SJCRH30 (cell line): ENCODE results near the gene MUC12. TPM values are rescaled to one million over a fixed set of nuclear protein-coding genes. Genes with fewer than 3 reads are reported as not detected.
"Not testable (repeated sequence)": the region's sequence is repeated elsewhere in the genome, so short reads cannot be mapped to it uniquely, and the experiment has no call there.

Experiments used
- DNase-seq, 2 experiments: peaks; one replicate each; pipeline ENCODE4 v3.0.0-alpha.2; 2015 to 2020
- H3K27ac ChIP-seq: fragments of 250-450 bp; sonication (Bioruptor Pico); 2 replicates; pipeline ENCODE4 v1.5.1; 2020; ENCODE audit warnings: mild to moderate bottlenecking, moderate library complexity
- H3K27me3 ChIP-seq: fragments of 250-450 bp; sonication (Bioruptor Pico); 2 replicates; pipeline ENCODE4 v1.5.1; 2020; ENCODE audit warnings: mild to moderate bottlenecking, moderate library complexity
- H3K36me3 ChIP-seq: fragments of 250-450 bp; sonication (Bioruptor Pico); 2 replicates; pipeline ENCODE4 v1.5.1; 2020; ENCODE audit warnings: mild to moderate bottlenecking, moderate library complexity
- H3K4me1 ChIP-seq: fragments of 250-450 bp; sonication (Bioruptor Pico); 2 replicates; pipeline ENCODE4 v1.5.1; 2020; ENCODE audit warnings: mild to moderate bottlenecking, moderate library complexity
- H3K4me3 ChIP-seq: fragments of 250-450 bp; sonication (Bioruptor Pico); 2 replicates; pipeline ENCODE4 v1.5.1; 2020; ENCODE audit warnings: mild to moderate bottlenecking, moderate library complexity
- H3K9me3 ChIP-seq: fragments of 250-450 bp; sonication (Bioruptor Pico); replicated peaks from 2 replicates; pipeline ENCODE4 v1.5.1; 2020; ENCODE audit warnings: mild to moderate bottlenecking, moderate library complexity
- total RNA-seq: library from RNA; depleted of rRNA; stranded (reverse); fragments of >200 nt; shearing (Covaris generic); gene quantifications from 2 replicates; pipeline ENCODE4 v1.2.3, GENCODE V29; 2014; rRNA removed

The MUC12 gene
- total RNA-seq: 1.2 and 2.1 TPM in 2 replicates

GRCh38 chr7:100969066-100969615 is at the start of gene MUC12:
Gene MUC12 (plus strand): TSS chr7:100969565. CDS start chr7:100969623, 58 bp downstream.
- DNase-seq: no peak

GRCh38 chr7:100919779-100920437 is 49.5 kb upstream of the MUC12 start:
- H3K4me3 ChIP-seq, H3K4me1 ChIP-seq, H3K9me3 ChIP-seq, DNase-seq, H3K27ac ChIP-seq, H3K27me3 ChIP-seq, H3K36me3 ChIP-seq: not testable (repeated sequence)

More at GRCh38 chr7:100969066-100969615, at the start of gene MUC12:
- peaks cover 18% of the 10 kb centered on the region for H3K27me3 ChIP-seq
- H3K4me1 ChIP-seq: no peaks in the 10 kb centered on the region
- no peaks in the 10 kb centered on the region for H3K36me3 ChIP-seq
- H3K9me3 ChIP-seq: peaks cover 2% of the 10 kb centered on the region
- no peak within 1 kb of the TSS for H3K4me3 ChIP-seq
- H3K27ac ChIP-seq: no peak within 1 kb of the TSS

- Histone ChIP-seq H3K27ac (no peak overlapping the region), H3K27me3 (no peaks in the 10 kb centered on the region), H3K4me3 (no peak overlapping the region), H3K9me3 (no peaks in the 10 kb centered on the region), H3K4me1 (no peaks in the 10 kb centered on the region), H3K36me3 (no peaks in the 10 kb centered on the region)
- no peak for DNase-seq
Observed at GRCh38 chr7:100921039-100921438, 48.3 kb upstream of the MUC12 start.

- not testable (repeated sequence) for H3K36me3 ChIP-seq, DNase-seq, H3K9me3 ChIP-seq, H3K4me3 ChIP-seq, H3K27ac ChIP-seq, H3K4me1 ChIP-seq, H3K27me3 ChIP-seq
Observed at GRCh38 chr7:100923616-100924015, 45.7 kb upstream of the MUC12 start.

GRCh38 chr7:100929808-100930174 is 39.6 kb upstream of the MUC12 start:
- Histone ChIP-seq H3K9me3 (0 out of 2 replicates have a peak, but pooled peaks cover 4% of the 10 kb centered on the region), H3K36me3 (no peaks in the 10 kb centered on the region), H3K4me1 (no peaks in the 10 kb centered on the region), H3K27ac (no peak overlapping the region), H3K4me3 (no peak overlapping the region), H3K27me3 (peaks cover 10% of the 10 kb centered on the region; the same call in 1 of the 2 replicates)
- DNase-seq: no peak

- Histone ChIP-seq H3K4me3 (no peak overlapping the region), H3K27ac (no peak overlapping the region), H3K9me3 (peaks cover 10% of the 10 kb centered on the region; the same call in 1 of the 2 replicates), H3K27me3 (peaks cover 14% of the 10 kb centered on the region; the same call in 1 of the 2 replicates), H3K36me3 (no peaks in the 10 kb centered on the region), H3K4me1 (no peaks in the 10 kb centered on the region)
- DNase-seq: no peak
Observed at GRCh38 chr7:100933734-100934133, 35.6 kb upstream of the MUC12 start.

GRCh38 chr7:100935381-100935780 is 34.0 kb upstream of the MUC12 start:
- H3K27ac ChIP-seq, H3K9me3 ChIP-seq: not testable (repeated sequence)

GRCh38 chr7:100936167-100936566 is 33.2 kb upstream of the MUC12 start:
- H3K27me3 ChIP-seq, H3K27ac ChIP-seq, H3K9me3 ChIP-seq, H3K4me3 ChIP-seq, H3K36me3 ChIP-seq, H3K4me1 ChIP-seq, DNase-seq: not testable (repeated sequence)

More at GRCh38 chr7:100935381-100935780, 34.0 kb upstream of the MUC12 start:
- not testable (repeated sequence) for H3K27me3 ChIP-seq, H3K36me3 ChIP-seq, H3K4me3 ChIP-seq, H3K4me1 ChIP-seq, DNase-seq

- Histone ChIP-seq H3K9me3 (no peaks in the 10 kb centered on the region), H3K4me1 (no peaks in the 10 kb centered on the region), H3K4me3 (no peak overlapping the region), H3K27ac (no peak overlapping the region), H3K36me3 (no peaks in the 10 kb centered on the region), H3K27me3 (0 out of 2 replicates have a peak, but pooled peaks cover 4% of the 10 kb centered on the region)
- DNase-seq: no peak
Observed at GRCh38 chr7:100942045-100942774, 27.2 kb upstream of the MUC12 start.

GRCh38 chr7:100943693-100944092 is 25.7 kb upstream of the MUC12 start:
- Histone ChIP-seq H3K36me3 (no peaks in the 10 kb centered on the region), H3K9me3 (no peaks in the 10 kb centered on the region), H3K4me1 (no peaks in the 10 kb centered on the region), H3K27me3 (0 out of 2 replicates have a peak, but pooled peaks cover 4% of the 10 kb centered on the region), H3K4me3 (no peak overlapping the region), H3K27ac (no peak overlapping the region)
- DNase-seq: no peak

- H3K4me3 ChIP-seq: no peak overlapping the region
- no peaks in the 10 kb centered on the region for H3K9me3 ChIP-seq
- H3K27ac ChIP-seq: no peak overlapping the region
- DNase-seq: no peak
- H3K4me1 ChIP-seq: no peaks in the 10 kb centered on the region
- H3K27me3 ChIP-seq: peaks cover 8% of the 10 kb centered on the region; the same call in 1 of the 2 replicates
- no peaks in the 10 kb centered on the region for H3K36me3 ChIP-seq
Observed at GRCh38 chr7:100944138-100944537, 25.2 kb upstream of the MUC12 start.

- no peaks in the 10 kb centered on the region for H3K9me3 ChIP-seq
- no peak overlapping the region for H3K4me3 ChIP-seq
- H3K4me1 ChIP-seq: no peaks in the 10 kb centered on the region
- H3K27ac ChIP-seq: no peak overlapping the region
- no peak for DNase-seq
- H3K36me3 ChIP-seq: no peaks in the 10 kb centered on the region
- H3K27me3 ChIP-seq: peaks cover 28% of the 10 kb centered on the region
Observed at GRCh38 chr7:100946111-100946510, 23.3 kb upstream of the MUC12 start.

- no peaks in the 10 kb centered on the region for H3K9me3 ChIP-seq
- no peaks in the 10 kb centered on the region for H3K36me3 ChIP-seq
- no peaks in the 10 kb centered on the region for H3K4me1 ChIP-seq
- DNase-seq: no peak
- H3K27me3 ChIP-seq: peaks cover 33% of the 10 kb centered on the region
- H3K27ac ChIP-seq: no peak overlapping the region
- no peak overlapping the region for H3K4me3 ChIP-seq
Observed at GRCh38 chr7:100946766-100947365, 22.5 kb upstream of the MUC12 start.

- no peaks in the 10 kb centered on the region for H3K36me3 ChIP-seq
Observed at GRCh38 chr7:100947792-100948191, 21.6 kb upstream of the MUC12 start.

More at GRCh38 chr7:100947792-100948191, 21.6 kb upstream of the MUC12 start:
- H3K4me3 ChIP-seq: no peak overlapping the region
- peaks cover 36% of the 10 kb centered on the region for H3K27me3 ChIP-seq
- no peak for DNase-seq
- H3K27ac ChIP-seq: no peak overlapping the region
- no peaks in the 10 kb centered on the region for H3K4me1 ChIP-seq
- no peaks in the 10 kb centered on the region for H3K9me3 ChIP-seq
